Stimulated activated CD8-positive, alpha-beta memory T cell treated with anti-CD3 and anti-CD28 coated beads, Interleukin-7, amount 100 ng/mL, for 4 hours (primary cell): Measurements from ENCODE around the gene CALML3.
"Not testable (repeated sequence)": the region's sequence is repeated elsewhere in the genome, so short reads cannot be mapped to it uniquely, and the experiment has no call there.

Source experiments
- DNase-seq, 2 donors: peaks; one replicate each; pipeline ENCODE4 v3.0.0-alpha.2; 2020; ENCODE audit warnings: low read depth in 2 of 2

CALML3 gene

DNA sequence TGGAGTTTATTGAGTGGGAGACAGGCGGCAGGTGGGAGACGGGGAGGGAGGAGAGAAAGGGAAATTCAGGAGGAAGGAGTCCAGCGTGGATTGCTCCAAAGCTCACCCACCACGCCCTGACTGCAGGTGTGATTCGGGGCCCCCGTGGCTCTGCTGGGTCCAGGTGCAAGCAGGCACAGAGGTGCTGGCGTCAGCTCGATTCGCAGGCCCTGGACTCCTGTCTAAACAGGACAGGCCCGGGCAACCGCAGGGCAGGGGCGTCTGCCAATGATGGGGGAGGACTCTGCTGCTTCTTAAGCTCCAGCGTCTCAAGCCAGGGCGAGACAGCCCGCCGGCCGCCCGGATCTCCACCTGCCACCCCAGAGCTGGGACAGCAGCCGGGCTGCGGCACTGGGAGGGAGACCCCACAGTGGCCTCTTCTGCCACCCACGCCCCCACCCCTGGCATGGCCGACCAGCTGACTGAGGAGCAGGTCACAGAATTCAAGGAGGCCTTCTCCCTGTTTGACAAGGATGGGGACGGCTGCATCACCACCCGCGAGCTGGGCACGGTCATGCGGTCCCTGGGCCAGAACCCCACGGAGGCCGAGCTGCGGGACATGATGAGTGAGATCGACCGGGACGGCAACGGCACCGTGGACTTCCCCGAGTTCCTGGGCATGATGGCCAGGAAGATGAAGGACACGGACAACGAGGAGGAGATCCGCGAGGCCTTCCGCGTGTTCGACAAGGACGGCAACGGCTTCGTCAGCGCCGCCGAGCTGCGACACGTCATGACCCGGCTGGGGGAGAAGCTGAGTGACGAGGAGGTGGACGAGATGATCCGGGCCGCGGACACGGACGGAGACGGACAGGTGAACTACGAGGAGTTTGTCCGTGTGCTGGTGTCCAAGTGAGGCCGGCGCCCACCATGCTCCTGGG lies at the start of gene CALML3:
Gene CALML3, plus strand, starts transcription at position 321 of the 920 bp plus-strand sequence. Its CDS starts 125 bp downstream, at position 446.
- DNase-seq = no peak

DNA sequence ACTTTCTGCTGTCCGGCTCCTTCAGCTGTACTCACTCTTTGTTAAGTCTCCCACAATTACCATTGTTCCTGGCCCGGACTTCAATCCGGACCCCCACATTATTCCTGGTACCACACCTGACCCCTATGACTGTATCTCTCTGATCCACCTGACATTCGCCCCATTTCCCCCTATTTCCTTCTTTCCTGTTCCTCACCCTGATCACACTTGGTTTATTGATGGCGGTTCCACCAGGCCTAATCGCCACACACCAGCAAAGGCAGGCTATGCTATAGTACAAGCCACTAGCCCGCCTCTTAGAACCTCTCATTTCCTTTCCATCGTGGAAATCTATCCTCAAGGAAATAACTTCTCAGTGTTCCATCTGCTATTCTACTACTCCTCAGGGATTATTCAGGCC lies 49.7 kb upstream of the CALML3 start:
- not testable (repeated sequence) for DNase-seq

DNA sequence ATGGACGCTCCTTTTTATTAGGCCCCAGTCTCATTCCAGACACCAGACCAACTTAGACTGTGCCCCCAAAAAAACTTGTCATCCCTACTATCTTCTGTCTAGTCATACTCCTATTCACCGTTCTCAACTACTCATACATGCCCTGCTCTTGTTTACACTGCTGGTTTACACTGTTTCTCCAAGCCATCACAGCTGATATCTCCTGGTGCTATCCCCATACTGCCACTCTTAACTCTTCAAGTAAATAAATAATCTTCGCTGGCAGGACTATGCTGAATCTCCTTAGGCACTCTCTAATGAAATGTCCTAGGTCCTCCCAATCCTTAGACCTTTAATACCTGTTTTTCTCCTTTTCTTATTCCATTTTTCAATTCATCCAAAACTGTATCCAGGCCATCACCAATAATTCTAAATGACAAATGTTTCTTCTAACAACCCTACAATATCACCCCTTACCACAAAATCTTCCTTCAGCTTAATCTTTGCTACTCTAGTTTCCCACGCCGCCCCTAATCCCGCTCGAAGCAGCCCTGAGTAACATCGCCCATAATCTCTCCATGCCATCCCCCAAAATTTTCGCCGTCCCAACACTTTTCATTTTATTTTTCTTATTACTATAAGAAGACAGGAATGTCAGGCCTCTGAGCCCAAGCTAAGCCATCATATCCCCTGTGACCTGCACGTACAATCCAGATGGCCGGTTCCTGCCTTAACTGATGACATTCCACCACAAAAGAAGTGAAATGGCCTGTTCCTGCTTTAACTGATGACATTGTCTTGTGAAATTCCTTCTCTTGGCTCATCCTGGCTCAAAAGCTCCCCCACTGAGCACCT lies 48.6 kb upstream of the CALML3 start:
- not testable (repeated sequence) for DNase-seq

DNA sequence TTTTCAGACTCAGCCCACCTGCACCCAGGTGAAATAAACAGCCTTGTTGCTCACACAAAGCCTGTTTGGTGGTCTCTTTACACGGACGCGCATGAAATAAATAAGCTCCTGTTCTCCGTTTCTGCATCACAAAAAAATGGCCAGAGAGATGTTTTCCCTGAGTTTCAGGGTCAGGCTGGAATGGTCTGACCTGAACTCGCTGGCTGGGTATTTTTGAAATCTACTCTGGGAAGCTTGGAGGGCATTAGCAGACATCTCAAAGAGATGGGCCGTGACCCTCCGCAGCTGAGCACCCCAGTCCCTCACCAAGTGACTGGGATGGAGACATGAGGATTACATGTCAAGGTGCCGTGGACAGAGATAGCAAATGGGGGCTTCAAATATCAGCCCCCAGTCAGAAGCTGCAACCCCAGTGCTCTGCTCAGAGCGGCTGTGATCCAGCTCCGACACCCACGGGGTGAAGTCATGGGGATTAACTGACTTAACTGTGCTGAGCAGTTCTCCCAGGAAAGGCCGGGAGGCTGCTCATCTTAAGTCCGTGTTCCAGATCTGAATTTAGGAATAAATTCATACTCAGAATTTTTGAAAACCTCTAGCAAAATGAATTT lies 47.7 kb upstream of the CALML3 start:
- no peak for DNase-seq

DNA sequence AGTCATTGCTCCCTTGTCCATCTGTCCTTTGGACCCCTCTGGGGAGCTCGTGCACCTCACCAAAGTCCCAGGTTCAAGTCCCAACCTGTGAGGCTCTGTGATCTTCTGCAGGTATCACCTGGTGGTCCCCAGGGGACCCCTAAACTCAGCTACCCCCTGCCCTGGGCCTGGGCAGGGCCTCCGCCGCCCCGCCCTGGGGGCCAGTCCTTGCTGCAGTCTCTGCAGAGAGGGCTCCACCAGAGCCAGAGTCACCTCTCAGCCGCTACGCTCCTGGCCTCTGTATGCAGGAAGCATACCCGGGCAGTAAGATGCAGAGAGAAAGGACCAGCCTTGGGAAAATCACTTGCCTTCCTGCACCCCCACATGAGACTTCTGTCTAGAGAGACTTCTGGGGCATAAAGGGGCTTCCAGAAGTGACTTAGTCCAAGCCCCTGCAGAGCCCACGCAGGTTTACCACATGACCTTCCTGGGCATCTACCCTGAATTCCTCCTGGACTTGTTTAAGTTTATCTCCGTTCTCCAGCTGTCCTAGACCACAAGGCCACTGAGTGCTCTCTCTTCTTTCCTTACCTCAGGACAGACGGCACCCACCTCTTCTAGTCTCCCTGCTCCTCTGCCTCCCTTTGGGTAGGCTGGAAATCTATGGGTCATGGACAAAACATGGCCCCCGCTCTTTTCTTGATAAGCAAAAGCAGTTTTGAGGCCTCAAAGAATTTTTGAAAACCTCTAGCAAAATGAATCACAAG lies 46.6 kb upstream of the CALML3 start:
- no peak for DNase-seq

DNA sequence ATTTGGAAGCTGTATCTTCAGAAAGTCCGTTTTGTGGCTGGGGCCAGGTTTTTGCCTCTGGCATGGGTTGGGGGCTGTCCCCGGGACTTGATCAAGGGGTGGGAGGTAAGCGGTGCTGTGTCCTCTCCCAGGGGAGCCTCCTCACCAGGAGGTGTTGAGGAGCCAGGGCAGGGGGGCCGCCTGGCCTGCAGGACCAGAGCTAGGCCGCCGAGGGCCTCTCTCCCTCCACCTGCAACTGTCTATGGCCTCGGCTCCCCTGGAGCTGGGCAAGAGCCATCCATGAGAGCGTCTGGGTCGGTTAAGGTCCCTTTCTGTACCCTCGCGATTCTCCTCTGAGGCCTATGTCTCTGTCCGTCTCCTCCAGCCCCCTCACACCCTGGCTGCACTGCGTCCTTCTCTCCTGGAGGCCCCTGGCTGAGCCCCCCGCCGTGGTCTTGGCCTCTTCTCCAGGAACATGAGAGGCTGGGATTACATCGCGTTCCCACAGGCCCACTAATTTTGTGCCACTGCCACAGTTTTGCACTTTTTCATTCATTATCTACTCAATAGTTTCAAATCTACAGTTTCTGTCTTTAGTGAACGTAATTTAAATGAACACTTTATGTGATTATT lies 46.0 kb upstream of the CALML3 start:
- no peak for DNase-seq

DNA sequence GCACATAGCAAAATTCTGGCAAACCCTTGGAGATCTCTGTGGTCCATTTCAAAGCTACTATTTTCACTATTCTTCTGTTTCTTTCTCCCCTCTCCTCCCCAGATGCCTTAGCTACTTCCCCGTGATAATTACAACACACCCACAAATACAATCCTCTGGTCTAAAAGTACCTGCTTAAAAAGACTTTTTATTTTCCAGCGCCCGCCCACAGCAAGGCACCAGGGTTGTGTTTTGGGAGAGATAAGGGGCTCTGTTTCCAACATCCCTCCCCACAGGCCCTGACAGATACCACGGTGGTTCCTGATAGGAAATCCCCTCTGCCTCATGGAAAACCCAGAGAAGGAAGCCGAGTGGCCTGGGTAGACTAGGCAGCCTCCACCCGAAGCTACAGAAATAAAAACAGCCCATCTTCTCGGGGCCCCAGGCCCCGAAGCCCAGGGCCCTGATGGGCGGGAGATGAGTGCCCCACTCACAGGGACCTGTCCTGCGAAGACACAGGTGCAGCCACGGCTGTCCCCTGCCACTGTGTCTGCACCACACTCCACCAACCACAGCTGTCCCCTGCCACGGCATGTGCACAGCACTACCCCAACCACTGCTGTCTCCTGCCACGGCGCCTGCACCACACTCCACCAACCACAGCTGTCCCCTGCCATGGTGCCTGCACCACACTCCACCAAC lies 45.1 kb upstream of the CALML3 start:
- no peak for DNase-seq

DNA sequence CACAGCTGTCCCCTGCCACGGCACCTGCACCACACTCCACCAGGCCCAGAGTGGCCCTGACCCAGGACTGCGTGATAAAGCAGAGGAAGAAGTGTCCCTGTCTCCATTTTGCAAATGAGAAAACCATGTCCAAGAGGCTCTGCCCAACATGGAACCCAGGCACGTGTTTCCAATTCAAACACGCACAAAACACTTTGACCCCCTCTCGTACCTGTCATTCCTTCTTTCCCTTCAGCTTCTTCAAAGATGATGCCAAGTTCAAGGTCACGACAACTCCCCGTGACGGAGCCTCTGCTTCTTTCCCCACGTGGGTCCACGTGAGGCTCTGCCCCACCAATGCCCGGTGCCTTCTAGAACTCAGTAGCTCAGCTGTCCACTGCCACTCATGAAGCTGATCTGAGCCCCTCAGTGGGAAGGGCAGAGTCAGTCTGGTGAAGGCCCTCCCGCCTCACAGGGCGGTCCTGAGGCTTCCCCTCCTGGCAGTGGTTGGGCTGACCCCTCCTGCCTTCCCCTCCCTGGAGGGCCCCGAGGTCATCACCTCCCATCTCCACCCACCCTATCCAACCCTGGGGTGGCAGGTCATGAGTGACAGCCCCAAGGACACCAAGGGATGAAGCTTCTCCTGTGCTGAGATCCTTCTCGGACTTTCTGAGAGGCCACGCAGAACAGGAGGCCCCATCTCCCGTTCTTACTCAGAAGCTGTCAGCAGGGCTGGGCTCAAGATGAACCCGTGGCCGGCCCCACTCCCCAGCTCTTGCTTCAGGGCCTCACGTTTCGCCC lies 44.4 kb upstream of the CALML3 start:
- DNase-seq = no peak

DNA sequence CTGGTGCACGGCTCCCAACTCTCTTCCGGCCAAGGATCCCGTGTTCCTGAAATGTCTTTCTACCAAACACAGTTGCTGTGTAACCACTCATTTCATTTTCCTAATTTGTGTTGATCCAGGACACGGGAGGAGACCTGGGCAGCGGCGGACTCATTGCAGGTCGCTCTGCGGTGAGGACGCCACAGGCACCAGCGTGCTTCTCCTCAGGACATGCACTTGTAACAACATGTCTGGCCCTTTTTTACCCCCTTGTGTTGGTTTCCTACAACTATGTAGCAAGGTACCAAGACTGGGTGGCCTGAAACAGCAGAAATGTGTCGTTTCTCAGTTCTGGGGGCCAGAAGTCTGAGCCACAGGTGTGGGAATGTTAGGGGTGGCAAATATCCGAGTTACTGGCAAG lies 43.6 kb upstream of the CALML3 start:
- no peak for DNase-seq

DNA sequence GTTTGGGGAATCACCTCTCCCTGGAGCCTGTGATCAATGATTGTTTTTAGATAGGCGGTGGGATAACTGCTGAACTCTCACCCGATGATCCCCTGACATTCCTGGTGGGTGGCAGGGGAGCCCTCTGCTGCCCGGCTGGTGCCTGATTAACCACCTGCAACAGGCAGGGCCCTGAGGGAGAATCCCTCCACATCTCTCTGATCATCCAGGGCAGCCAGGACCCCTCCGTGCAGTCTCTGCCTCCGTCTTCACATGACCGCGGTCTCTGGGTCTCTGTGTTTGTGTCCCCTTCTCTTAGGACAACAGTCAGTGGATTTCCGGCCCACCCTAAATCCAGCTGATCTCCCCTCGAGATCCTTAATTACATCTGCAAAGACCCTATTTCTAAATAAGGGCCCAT lies 42.7 kb upstream of the CALML3 start:
- no peak for DNase-seq

DNA sequence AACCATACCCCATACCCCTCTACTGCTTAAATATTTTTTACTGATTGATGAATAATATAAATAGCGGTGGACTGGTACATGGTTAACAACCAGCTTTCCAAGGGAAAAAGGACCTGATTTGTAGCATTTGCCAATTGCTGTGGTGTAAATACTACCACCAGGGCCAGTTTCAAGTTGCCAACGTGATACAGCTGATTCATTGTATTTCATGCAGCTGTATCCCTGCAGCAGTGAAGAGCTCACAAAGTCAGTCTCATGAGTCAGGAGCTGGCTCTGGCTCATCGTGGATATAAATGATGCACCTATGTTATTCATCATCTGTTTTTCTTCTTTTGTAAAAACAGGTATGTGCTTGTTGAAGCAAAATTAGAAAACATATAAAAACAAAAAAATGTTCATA lies 40.6 kb upstream of the CALML3 start:
- no peak for DNase-seq

DNA sequence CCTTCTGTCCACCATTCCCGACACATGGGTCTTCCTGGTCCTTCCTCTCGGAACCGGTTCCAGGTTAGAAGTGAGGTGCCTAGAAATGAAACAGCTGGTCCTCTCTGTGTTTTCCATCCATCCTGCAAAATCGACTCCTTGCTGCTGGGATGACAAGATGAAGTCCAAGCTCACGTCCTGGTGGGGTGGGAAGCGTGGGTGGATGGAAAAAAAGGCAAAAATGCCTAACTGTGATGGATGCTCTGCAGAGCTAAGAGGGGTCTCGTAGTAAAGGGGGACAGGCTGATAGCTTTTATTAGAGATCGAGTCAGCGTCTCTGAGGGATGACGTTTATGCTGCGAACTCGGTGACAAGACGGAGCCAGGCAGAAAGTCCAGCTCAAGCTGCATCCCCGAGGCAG lies 39.5 kb upstream of the CALML3 start:
- no peak for DNase-seq

DNA sequence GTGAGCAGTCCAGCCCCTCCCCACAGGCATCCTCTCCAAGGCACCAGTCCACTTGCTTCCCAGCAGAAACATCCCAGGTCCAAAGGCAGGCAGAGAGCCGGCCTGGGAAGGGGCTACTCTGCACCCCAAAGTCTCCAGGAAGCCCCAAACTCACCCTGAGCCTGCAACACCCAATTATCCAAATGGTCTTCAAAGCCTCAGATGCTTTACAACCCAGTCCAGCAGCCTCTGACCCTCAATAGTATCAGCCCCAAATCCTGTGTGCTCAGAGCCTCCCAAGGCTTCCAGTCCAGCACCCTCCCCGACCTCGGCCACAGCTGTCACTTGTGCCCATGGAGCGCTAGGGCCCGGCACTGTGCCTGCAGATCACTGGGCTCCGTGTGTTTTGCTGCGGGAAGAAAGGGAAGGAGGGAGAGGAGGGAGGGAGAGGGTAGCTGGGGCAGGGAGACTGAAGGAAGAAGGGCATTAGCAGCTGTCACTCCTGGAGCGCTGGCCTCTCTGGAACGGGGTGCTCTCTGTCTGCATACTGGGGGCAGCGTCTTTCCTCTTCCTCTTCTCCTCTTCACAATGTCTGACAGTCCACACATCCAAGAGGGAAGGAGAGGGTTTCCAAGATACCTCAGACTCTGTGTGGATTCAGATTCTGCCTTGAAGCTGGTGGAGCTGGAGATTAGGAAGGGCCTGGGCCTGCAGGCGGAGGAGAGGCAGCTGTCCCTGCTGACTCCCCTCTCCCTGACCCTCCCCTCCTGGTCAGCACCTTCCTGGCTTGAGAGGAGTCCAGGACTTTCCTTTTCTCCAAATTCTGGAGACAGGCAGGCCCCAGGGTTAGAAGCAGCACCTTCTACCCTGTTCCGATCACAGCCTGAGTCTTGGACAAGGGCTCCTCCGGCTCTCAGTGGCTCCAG lies 38.6 kb upstream of the CALML3 start:
- no peak for DNase-seq

DNA sequence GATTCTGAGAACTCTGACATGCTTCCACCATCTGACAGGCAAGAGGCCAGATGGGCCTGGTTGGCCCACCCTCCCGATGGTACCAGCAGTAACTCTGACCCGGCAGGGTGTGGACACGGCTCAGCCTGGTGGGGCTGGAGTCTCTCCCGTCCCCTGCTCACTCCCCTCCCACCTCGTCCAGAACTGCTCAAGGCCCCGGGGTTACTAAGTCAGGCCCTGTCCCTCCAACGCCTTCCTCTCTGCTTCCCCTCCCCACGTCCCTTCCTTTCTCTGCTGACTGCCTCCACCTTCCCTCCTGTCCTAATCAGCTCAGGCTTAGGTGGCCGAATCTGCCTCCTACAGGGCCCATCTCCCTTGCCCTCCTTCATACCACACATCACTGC lies 37.9 kb upstream of the CALML3 start:
- DNase-seq = no peak

DNA sequence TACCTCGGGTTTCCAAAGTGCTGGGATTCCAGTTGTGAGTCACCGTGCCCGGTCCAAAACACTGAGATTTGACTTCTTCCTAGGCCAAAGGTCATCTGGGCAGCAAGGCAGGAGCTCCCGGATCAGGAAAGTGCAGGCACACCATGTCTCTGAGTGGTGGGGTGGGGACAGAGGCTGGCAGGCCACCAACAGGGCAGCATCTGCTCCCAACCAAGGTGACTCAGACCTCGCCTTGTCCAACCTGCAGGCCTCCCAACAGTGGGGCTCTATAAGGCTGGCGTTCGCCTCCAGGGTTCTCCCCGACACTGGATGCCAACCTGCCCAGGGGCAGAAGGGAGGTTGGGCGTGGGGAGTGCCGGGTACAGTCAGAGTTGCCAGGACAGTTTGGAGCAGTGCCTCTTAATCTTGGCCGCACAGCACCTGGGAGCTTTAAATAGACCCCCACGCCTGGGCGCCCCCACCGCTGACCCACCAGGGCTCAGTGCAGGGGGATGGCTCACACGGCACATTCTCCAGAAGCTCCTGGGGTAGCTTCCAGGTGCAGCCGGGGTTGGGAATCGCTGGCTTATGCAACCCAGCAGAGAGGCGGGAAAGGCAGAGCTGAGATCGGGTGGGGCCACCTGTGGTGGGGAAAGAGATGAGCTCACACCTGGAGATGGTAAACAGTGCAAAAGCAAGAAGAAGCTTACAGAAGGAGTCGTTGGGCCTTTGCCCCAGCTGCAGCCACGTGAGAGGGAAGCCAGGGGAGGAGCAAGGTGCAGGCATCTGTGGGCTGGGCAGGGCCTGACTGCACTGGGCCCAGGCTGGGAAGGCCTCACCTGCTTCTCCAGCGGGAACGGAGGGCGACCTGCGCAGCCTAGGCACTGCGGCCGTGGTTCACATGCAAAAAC lies 36.2 kb upstream of the CALML3 start:
- no peak for DNase-seq

DNA sequence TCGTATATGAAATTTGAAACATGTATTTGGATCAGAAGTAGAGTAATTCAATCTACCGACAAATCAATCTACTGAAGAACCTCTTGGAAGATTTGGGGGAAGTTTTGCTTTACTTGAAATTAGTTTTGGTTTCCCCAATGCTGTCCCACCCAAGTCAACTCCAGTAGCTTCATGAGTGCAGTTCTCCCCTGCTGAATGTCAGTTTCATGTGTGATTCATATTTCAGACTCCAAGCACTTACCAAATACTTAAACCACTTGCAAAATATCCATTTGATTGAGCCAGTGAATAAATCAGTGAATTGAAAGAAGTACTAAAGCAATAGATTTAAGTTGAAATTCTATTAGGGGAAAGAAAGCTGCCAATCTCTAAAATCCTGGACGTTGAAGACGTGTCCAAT lies 34.7 kb upstream of the CALML3 start:
- DNase-seq = no peak

DNA sequence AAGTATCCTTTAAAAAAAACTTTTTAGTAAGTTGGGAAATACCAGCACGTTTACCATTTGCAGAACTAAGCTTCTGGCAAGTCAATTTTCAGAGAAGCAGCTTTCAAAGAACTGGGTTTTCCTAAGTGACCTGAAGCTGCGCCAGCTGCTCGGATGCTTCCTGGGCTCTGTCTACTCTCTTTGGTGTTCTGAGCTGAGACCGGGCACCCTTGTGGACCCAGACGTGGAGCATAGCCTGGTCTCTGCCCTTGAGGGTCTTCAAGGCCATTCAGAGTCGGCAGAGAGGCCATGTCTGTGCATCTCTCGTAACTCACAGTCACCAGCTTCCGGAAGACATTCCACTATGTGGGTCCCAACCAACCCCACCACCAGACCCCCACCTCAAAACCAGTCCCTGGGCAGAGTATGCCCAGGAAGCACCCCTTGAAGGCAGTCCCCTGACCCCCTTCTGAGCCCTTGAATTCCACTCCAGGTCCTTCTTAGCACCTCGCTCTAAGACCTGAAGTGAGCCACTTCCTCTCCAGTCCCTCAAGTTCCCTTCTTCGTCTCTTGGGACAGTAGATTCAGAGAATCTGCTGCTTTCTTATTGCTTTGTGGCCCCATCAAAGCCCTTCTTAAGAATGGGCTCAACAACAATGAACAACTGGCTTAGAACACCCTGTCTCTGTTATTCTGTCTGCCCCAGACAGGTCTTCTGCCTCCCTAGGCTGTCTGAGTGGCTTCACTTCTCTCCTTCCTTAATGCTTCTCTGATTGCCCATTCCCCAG lies 33.9 kb upstream of the CALML3 start:
- no peak for DNase-seq
